SW480 (cell line): ENCODE measurements around the gene VDAC1.
"Not testable (repeated sequence)": the region's sequence is repeated elsewhere in the genome, so short reads cannot be mapped to it uniquely, and the experiment has no call there.

Source experiments
- DNase-seq: peaks from one replicate; pipeline ENCODE4 v3.0.0-alpha.2; 2016; ENCODE audit warnings: low spot score

The VDAC1 gene

GRCh38 chr5:133967698-133968203 lies 37.0 kb downstream of the VDAC1 start:
- DNase-seq: peak; percentile 40

GRCh38 chr5:133967124-133967523 lies 37.7 kb downstream of the VDAC1 start:
- no peak for DNase-seq

- no peak for DNase-seq
Observed at GRCh38 chr5:133966090-133966489, 38.7 kb downstream of the VDAC1 start.

- no peak for DNase-seq
Observed at GRCh38 chr5:133963493-133964128, 41.2 kb downstream of the VDAC1 start.

- no peak for DNase-seq
Observed at GRCh38 chr5:133962801-133963476, 41.8 kb downstream of the VDAC1 start.

- DNase-seq: no peak
Observed at GRCh38 chr5:133962131-133962530, 42.6 kb downstream of the VDAC1 start.

GRCh38 chr5:133959643-133960042 lies 45.1 kb downstream of the VDAC1 start:
- DNase-seq: no peak

- no peak for DNase-seq
Observed at GRCh38 chr5:133957591-133957990, 47.2 kb downstream of the VDAC1 start.

- DNase-seq: no peak
Observed at GRCh38 chr5:133957080-133957479, 47.7 kb downstream of the VDAC1 start.

DNA sequence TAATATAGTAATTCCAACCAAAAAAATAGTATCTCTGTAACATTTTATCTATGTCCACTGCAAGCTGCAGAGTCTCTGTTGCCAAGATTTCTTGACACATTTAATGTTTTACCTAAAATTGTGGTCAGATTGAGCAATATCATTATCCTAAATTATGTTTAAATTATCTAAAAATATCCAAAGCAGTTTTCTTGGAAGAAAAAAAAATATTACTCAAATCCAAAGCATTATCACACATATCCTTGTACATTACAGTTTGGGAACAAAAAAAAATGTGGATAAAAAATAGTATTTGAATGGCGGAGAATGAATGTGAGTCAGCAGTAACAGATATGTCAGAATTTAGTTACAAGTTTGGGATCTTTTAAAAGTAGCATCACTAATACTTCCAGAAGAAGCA lies 48.6 kb downstream of the VDAC1 start:
- DNase-seq: not testable (repeated sequence)

DNA sequence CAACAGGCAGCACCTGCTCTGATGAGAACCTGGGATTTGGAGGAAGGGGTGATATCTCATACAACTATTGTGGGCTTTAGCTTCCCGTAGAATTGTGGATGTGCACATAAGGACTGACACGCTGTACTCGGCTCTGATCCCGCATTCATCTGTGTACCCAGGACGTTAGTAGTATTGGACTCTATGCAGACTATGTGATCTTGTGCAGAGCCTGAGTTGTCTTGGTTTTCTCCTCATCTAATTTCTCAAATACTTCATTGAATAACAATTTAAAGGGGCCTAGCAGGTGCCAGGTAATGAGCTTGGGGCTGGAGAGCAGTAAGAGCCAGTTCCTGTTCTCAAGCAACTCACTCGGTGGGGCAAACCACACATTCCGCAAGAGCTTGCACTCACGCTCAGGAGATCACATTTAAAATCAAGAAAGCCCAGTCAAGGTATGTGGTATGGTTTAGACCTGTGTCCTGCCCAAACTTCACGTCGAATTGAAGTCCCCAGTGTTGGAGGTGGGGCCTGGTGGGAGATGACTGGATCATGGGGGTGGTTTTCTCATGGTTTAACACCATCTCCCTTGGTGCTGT lies 51.1 kb downstream of the VDAC1 start:
- DNase-seq: no peak

DNA sequence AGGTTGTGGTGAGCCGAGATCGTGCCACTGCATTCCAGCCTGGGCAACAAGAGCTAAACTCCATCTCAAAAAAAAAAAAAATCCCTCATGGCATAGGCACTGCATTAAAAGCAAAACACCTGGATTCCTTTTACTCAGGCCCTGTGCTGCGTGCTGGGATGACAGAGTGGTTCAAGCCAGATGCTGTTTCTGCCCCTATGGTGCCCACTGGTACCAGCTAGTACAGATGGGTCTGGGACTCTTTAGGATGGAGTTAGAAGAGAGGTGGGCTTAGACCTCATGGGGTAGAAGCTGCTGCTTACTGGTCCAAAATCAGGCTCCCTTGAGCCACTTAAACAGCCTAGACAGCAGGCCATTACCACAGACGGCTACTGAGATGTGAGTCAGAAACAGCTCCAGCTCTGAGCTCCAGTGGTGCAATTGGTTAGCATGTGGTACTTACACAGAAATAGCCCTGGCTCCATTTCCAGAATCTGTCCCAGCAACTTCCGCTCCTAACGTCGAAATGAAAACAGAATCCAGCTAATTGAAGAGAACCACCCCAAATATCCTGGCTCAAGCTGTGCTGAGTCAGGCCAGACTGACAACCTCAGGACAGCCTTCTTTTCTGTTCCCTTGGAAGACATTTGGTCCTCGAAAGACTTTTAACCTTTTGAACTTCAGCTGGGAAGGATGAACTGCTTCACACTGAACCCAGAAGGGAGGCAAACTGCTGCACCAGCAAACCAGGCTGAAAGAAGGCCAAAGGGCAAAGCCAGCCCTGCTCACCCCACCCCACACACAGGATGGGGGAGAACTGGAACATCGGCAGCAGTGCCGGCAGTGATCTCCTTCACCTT lies 51.8 kb downstream of the VDAC1 start:
- DNase-seq: no peak

DNA sequence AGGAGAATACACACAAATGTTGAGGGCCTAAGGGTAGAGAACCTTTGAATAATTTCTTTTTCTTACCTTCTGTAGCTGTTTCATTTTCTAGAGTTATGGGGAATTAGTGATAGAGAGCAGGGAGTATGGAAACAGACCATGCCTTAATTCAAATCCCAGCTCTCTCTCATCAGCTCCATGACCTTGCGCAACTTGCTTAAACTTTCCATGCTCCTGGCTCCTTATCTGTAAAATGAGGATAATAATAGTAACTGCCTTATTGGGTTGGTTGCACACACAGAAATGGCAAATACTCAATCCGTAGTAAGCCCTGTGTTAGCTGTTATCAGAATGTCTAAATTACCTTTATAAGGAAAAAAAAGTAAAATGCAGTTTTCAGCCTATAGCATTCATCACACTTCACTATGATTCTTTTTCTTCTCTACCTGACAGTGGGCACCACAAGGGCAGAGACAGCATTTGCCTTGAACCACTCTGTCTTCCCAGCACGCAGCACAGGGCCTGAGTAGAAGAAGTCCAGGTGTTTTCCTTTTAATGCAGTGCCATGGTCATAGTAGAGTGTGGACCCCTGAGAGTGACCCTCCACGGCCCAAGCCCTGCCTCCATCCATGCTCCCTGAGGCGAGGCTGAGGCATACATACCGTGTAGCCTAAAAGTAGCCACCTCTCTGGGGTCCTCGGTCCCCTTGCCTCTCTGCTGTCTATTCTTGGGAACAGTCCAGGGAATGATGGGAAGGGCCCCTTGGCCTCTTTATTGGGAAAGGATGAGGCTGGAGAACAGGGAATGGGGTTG lies 53.8 kb downstream of the VDAC1 start:
- no peak for DNase-seq

GRCh38 chr5:133948721-133949120 lies 56.1 kb downstream of the VDAC1 start:
- DNase-seq: no peak

- DNase-seq: no peak
Observed at GRCh38 chr5:133947431-133947841, 57.3 kb downstream of the VDAC1 start.

DNA sequence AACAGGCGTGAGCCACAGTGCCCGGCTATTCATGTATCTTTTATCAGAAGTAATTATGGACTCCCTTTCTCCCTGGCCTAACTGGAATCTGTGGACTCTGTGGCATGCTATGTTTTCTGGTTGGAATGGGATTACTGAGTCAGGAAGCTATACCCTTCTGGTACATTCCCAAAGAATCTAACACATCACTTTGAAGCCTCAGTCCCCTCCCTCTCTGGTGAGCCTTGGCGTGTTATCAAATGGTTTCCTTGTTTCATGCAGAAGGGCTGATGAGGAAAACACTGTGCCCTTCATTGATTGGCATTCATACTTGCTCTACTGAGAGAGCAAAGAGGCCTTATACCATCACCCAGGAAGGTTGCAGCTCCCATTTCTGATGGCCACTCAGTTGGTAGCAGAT lies 59.2 kb downstream of the VDAC1 start:
- no peak for DNase-seq

- peak; percentile 47 for DNase-seq
Observed at GRCh38 chr5:133944263-133945185, 60.3 kb downstream of the VDAC1 start.

GRCh38 chr5:133943475-133943817 lies 61.3 kb downstream of the VDAC1 start:
- DNase-seq: no peak

DNA sequence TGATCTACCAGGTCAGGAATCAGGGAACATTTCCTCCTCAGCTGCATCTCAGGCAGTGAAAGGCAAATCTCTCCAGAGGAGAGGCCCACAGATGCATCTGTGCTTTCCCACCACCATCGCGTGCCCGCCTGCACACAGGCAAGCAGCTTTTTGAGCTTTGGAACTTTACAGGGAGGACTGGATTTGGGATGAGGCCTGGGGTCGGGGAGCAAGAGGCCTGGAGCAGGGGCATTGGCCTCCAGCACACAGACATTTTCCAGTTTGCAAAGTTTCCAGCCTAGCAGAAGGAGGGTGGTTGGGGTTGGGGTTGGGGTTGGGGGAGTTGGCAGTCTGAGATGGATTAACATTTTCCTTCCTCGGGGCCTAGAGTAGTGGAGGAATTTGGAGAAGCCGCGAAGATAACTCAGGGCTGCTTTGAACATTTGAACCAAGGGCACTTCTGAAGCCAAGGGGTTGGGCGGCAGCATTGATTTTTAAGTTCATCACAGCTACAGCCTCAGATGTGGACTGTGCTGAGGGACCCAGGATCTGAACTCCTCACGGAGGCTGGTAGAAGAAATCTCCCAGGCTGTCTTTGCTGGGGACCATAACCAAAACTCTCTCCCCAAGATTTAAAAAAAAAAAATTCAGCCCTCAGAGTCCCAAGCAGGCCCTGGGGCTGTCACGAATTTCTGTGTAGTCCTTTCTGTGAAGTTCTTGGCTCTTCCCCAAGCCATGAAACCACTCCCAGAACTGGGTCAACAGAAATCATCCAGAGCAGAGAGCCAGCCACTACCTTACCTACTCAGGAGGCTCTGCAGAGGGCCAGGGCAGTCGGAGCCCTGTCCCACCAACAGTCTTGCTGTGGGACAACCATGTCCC lies 61.9 kb downstream of the VDAC1 start:
- no peak for DNase-seq
